WTC11 (cell line): ENCODE measurements around the gene SETMAR. TPM values are rescaled to one million over a fixed set of nuclear protein-coding genes. Genes with fewer than 3 reads are reported as not detected.

Source experiments
- ATAC-seq: fragments of 200-7000 bp; cut with Tn5 transposase; 2 replicates; pipeline ENCODE4 v1.10.0; 2021; ENCODE audit warnings: mild to moderate bottlenecking, moderate library complexity
- CTCF ChIA-PET: fragments of 300-600 bp; sonication (Branson Sonifier 250); formaldehyde crosslinking; loops from one replicate; lab custom pipeline; 2021; ENCODE audit warnings: antibody characterized with exemption; lab: Charles Lee
- POLR2A ChIA-PET: fragments of 350-600 bp; sonication (Branson Sonifier 250); formaldehyde crosslinking; loops from one replicate; lab custom pipeline; 2021; ENCODE audit warnings: antibody characterized with exemption; lab: Charles Lee
- DNase-seq: peaks from one replicate; pipeline ENCODE4 v3.0.0; 2021; ENCODE audit warnings: low spot score
- H3K27ac Mint-ChIP-seq: 2 replicates; pipeline ENCODE4 v1.8.0; 2021; ENCODE audit warnings: mixed read lengths
- H3K27me3 Mint-ChIP-seq: 2 replicates; pipeline ENCODE4 v1.8.0; 2021; ENCODE audit warnings: low read depth, mild to moderate bottlenecking, moderate library complexity, mixed read lengths
- H3K36me3 Mint-ChIP-seq: 2 replicates; pipeline ENCODE4 v1.8.0; 2021; ENCODE audit warnings: mixed read lengths
- H3K4me1 Mint-ChIP-seq: 2 replicates; pipeline ENCODE4 v1.8.0; 2022; ENCODE audit warnings: mixed read lengths
- H3K4me3 Mint-ChIP-seq: 2 replicates; pipeline ENCODE4 v1.8.0; 2021; ENCODE audit warnings: mild to moderate bottlenecking, moderate library complexity, mixed read lengths
- H3K9me3 Mint-ChIP-seq: 2 replicates; pipeline ENCODE4 v1.8.0; 2021; ENCODE audit warnings: mixed read lengths
- FOXK1 ChIP-seq: sonication (generic); formaldehyde crosslinking; IDR thresholded peaks from 2 replicates; pipeline ENCODE4 v1.8.0; 2022; ENCODE audit warnings: mild to moderate bottlenecking, moderate library complexity, missing genetic modification reagents
- FOXP1 ChIP-seq: sonication (generic); formaldehyde crosslinking; IDR thresholded peaks from 2 replicates; pipeline ENCODE4 v1.8.0; 2022; ENCODE audit warnings: missing genetic modification reagents, mild to moderate bottlenecking, moderate library complexity, borderline replicate concordance
- JAZF1 ChIP-seq: fragments of 250-450 bp; sonication (Bioruptor Pico); IDR thresholded peaks from 2 replicates; pipeline ENCODE4 v1.9.0; 2021; ENCODE audit warnings: moderate library complexity, mild to moderate bottlenecking, inconsistent platforms
- JUN ChIP-seq: sonication (generic); formaldehyde crosslinking; IDR thresholded peaks from 2 replicates; pipeline ENCODE4 v1.8.0; 2023; ENCODE audit warnings: mild to moderate bottlenecking, missing genetic modification reagents
- NFATC4 ChIP-seq: fragments of 250-450 bp; sonication (Bioruptor Pico); IDR thresholded peaks from 2 replicates; pipeline ENCODE4 v1.9.0; 2021; ENCODE audit warnings: mild to moderate bottlenecking
- NR3C1 ChIP-seq: sonication (generic); formaldehyde crosslinking; conservative IDR thresholded peaks from 2 replicates; pipeline ENCODE4 v1.8.1; 2023; ENCODE audit warnings: low read depth, mild to moderate bottlenecking, missing genetic modification reagents
- SMAD3 ChIP-seq: sonication (generic); formaldehyde crosslinking; IDR thresholded peaks from 2 replicates; pipeline ENCODE4 v1.8.0; 2022; ENCODE audit warnings: missing genetic modification reagents, mild to moderate bottlenecking, borderline replicate concordance
- total RNA-seq: library from RNA; stranded (reverse); gene quantifications from 3 replicates; pipeline ENCODE4 v1.2.3, GENCODE V29; 2021
- TF ChIP-seq, protein P1 (sequence below): sonication (generic); formaldehyde crosslinking; conservative IDR thresholded peaks from 2 replicates; pipeline ENCODE4 v1.8.1; 2023; ENCODE audit warnings: mild to moderate bottlenecking, low read depth, missing genetic modification reagents, moderate library complexity
- TF ChIP-seq, protein P2 (sequence below): sonication (generic); formaldehyde crosslinking; IDR thresholded peaks from 2 replicates; pipeline ENCODE4 v1.8.0; 2023; ENCODE audit warnings: missing genetic modification reagents, mild to moderate bottlenecking, borderline replicate concordance
- TF ChIP-seq, protein P3 (sequence below): sonication (generic); formaldehyde crosslinking; IDR thresholded peaks from 2 replicates; pipeline ENCODE4 v1.8.1; 2023; ENCODE audit warnings: mild to moderate bottlenecking, missing genetic modification reagents, moderate library complexity
- TF ChIP-seq, protein P4 (sequence below): sonication (generic); formaldehyde crosslinking; IDR thresholded peaks from 2 replicates; pipeline ENCODE4 v1.8.1; 2022; ENCODE audit warnings: mild to moderate bottlenecking, moderate library complexity, missing genetic modification reagents
- TF ChIP-seq, protein P5 (sequence below): sonication (generic); formaldehyde crosslinking; IDR thresholded peaks from 2 replicates; pipeline ENCODE4 v1.8.0; 2022; ENCODE audit warnings: mild to moderate bottlenecking, missing genetic modification reagents
- TF ChIP-seq, protein P6 (sequence below): sonication (generic); formaldehyde crosslinking; IDR thresholded peaks from 2 replicates; pipeline ENCODE4 v1.8.1; 2022; ENCODE audit warnings: low read depth, mild to moderate bottlenecking, moderate library complexity, missing genetic modification reagents, borderline replicate concordance
- TF ChIP-seq, protein P7 (sequence below): fragments of 250-450 bp; sonication (Bioruptor Pico); IDR thresholded peaks from 2 replicates; pipeline ENCODE4 v2.1.2; 2022; ENCODE audit warnings: mild to moderate bottlenecking, moderate library complexity
- TF ChIP-seq, protein P8 (sequence below): sonication (generic); formaldehyde crosslinking; IDR thresholded peaks from 2 replicates; pipeline ENCODE4 v1.8.0; 2023; ENCODE audit warnings: missing genetic modification reagents
- TF ChIP-seq, protein P9 (sequence below): sonication (generic); formaldehyde crosslinking; IDR thresholded peaks from 2 replicates; pipeline ENCODE4 v1.8.0; 2022; ENCODE audit warnings: missing genetic modification reagents
- TF ChIP-seq, protein P10 (sequence below): sonication (generic); formaldehyde crosslinking; IDR thresholded peaks from 2 replicates; pipeline ENCODE4 v1.8.0; 2022; ENCODE audit warnings: mild to moderate bottlenecking, missing genetic modification reagents

The SETMAR gene
- total RNA-seq, 1 experiment from 2014 or later, result 11.6 TPM

DNA sequence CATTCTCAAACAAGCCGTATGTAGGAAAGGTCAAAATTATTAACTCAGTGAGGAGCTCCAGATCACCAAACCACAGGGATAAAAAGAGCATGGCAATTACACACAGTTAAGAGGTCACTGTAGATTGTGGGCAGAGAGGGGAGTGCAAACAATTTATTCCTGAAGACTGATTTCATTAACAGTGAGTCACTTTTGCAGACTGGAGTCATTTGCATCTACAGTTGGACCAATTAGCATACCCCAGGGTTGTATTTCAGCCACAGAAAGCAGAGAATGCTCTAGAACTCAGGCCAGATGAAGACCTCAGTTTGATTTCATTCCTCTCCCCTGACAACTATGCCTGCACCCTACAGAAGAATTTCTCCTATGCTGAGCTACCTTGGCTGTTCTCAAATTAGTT, 40.1 kb downstream of the SETMAR start:
- ChIA-PET CTCF (interaction anchor here (1.2 kb wide), 1 partner anchor 7 kb away, joined by 4 read pairs; no protein-coding TSS in a partner anchor), POLR2A (no interaction called here)
- Mint-ChIP-seq H3K4me3 (no peak overlapping the region), H3K9me3 (no peaks in the 10 kb centered on the region), H3K4me1 (peaks cover 12% of the 10 kb centered on the region), H3K27me3 (no peaks in the 10 kb centered on the region; the same call in 1 of the 2 replicates), H3K27ac (peak overlapping the region; percentile 73), H3K36me3 (no peaks in the 10 kb centered on the region)
- DNase-seq, result no peak
- ATAC-seq, result peak; percentile 34
- TF ChIP-seq, protein P1, sequence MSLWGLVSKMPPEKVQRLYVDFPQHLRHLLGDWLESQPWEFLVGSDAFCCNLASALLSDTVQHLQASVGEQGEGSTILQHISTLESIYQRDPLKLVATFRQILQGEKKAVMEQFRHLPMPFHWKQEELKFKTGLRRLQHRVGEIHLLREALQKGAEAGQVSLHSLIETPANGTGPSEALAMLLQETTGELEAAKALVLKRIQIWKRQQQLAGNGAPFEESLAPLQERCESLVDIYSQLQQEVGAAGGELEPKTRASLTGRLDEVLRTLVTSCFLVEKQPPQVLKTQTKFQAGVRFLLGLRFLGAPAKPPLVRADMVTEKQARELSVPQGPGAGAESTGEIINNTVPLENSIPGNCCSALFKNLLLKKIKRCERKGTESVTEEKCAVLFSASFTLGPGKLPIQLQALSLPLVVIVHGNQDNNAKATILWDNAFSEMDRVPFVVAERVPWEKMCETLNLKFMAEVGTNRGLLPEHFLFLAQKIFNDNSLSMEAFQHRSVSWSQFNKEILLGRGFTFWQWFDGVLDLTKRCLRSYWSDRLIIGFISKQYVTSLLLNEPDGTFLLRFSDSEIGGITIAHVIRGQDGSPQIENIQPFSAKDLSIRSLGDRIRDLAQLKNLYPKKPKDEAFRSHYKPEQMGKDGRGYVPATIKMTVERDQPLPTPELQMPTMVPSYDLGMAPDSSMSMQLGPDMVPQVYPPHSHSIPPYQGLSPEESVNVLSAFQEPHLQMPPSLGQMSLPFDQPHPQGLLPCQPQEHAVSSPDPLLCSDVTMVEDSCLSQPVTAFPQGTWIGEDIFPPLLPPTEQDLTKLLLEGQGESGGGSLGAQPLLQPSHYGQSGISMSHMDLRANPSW, result no peak
- TF ChIP-seq, protein P2, sequence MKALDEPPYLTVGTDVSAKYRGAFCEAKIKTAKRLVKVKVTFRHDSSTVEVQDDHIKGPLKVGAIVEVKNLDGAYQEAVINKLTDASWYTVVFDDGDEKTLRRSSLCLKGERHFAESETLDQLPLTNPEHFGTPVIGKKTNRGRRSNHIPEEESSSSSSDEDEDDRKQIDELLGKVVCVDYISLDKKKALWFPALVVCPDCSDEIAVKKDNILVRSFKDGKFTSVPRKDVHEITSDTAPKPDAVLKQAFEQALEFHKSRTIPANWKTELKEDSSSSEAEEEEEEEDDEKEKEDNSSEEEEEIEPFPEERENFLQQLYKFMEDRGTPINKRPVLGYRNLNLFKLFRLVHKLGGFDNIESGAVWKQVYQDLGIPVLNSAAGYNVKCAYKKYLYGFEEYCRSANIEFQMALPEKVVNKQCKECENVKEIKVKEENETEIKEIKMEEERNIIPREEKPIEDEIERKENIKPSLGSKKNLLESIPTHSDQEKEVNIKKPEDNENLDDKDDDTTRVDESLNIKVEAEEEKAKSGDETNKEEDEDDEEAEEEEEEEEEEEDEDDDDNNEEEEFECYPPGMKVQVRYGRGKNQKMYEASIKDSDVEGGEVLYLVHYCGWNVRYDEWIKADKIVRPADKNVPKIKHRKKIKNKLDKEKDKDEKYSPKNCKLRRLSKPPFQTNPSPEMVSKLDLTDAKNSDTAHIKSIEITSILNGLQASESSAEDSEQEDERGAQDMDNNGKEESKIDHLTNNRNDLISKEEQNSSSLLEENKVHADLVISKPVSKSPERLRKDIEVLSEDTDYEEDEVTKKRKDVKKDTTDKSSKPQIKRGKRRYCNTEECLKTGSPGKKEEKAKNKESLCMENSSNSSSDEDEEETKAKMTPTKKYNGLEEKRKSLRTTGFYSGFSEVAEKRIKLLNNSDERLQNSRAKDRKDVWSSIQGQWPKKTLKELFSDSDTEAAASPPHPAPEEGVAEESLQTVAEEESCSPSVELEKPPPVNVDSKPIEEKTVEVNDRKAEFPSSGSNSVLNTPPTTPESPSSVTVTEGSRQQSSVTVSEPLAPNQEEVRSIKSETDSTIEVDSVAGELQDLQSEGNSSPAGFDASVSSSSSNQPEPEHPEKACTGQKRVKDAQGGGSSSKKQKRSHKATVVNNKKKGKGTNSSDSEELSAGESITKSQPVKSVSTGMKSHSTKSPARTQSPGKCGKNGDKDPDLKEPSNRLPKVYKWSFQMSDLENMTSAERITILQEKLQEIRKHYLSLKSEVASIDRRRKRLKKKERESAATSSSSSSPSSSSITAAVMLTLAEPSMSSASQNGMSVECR (CRISPR knock-in tag), result no peak
- TF ChIP-seq JAZF1 (CRISPR knock-in tag) (no peak), NFATC4 (CRISPR knock-in tag) (no peak), JUN (CRISPR knock-in tag) (no peak), SMAD3 (CRISPR knock-in tag) (no peak), FOXP1 (CRISPR knock-in tag) (no peak), NR3C1 (no peak), FOXK1 (CRISPR knock-in tag) (no peak)
- TF ChIP-seq, protein P3, sequence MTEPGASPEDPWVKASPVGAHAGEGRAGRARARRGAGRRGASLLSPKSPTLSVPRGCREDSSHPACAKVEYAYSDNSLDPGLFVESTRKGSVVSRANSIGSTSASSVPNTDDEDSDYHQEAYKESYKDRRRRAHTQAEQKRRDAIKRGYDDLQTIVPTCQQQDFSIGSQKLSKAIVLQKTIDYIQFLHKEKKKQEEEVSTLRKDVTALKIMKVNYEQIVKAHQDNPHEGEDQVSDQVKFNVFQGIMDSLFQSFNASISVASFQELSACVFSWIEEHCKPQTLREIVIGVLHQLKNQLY (CRISPR knock-in tag), result no peak
- TF ChIP-seq, protein P4, sequence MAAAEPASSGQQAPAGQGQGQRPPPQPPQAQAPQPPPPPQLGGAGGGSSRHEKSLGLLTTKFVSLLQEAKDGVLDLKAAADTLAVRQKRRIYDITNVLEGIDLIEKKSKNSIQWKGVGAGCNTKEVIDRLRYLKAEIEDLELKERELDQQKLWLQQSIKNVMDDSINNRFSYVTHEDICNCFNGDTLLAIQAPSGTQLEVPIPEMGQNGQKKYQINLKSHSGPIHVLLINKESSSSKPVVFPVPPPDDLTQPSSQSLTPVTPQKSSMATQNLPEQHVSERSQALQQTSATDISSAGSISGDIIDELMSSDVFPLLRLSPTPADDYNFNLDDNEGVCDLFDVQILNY (CRISPR knock-in tag), result no peak
- TF ChIP-seq, protein P5, sequence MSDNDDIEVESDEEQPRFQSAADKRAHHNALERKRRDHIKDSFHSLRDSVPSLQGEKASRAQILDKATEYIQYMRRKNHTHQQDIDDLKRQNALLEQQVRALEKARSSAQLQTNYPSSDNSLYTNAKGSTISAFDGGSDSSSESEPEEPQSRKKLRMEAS (CRISPR knock-in tag), result no peak
- TF ChIP-seq, protein P6, sequence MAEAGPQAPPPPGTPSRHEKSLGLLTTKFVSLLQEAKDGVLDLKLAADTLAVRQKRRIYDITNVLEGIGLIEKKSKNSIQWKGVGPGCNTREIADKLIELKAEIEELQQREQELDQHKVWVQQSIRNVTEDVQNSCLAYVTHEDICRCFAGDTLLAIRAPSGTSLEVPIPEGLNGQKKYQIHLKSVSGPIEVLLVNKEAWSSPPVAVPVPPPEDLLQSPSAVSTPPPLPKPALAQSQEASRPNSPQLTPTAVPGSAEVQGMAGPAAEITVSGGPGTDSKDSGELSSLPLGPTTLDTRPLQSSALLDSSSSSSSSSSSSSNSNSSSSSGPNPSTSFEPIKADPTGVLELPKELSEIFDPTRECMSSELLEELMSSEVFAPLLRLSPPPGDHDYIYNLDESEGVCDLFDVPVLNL (CRISPR knock-in tag), result no peak
- TF ChIP-seq, protein P7, sequence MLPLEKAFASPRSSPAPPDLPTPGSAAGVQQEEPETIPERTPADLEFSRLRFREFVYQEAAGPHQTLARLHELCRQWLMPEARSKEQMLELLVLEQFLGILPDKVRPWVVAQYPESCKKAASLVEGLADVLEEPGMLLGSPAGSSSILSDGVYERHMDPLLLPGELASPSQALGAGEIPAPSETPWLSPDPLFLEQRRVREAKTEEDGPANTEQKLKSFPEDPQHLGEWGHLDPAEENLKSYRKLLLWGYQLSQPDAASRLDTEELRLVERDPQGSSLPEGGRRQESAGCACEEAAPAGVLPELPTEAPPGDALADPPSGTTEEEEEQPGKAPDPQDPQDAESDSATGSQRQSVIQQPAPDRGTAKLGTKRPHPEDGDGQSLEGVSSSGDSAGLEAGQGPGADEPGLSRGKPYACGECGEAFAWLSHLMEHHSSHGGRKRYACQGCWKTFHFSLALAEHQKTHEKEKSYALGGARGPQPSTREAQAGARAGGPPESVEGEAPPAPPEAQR, result no peak
- TF ChIP-seq, protein P8, sequence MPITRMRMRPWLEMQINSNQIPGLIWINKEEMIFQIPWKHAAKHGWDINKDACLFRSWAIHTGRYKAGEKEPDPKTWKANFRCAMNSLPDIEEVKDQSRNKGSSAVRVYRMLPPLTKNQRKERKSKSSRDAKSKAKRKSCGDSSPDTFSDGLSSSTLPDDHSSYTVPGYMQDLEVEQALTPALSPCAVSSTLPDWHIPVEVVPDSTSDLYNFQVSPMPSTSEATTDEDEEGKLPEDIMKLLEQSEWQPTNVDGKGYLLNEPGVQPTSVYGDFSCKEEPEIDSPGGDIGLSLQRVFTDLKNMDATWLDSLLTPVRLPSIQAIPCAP, result no peak
- TF ChIP-seq, protein P9, sequence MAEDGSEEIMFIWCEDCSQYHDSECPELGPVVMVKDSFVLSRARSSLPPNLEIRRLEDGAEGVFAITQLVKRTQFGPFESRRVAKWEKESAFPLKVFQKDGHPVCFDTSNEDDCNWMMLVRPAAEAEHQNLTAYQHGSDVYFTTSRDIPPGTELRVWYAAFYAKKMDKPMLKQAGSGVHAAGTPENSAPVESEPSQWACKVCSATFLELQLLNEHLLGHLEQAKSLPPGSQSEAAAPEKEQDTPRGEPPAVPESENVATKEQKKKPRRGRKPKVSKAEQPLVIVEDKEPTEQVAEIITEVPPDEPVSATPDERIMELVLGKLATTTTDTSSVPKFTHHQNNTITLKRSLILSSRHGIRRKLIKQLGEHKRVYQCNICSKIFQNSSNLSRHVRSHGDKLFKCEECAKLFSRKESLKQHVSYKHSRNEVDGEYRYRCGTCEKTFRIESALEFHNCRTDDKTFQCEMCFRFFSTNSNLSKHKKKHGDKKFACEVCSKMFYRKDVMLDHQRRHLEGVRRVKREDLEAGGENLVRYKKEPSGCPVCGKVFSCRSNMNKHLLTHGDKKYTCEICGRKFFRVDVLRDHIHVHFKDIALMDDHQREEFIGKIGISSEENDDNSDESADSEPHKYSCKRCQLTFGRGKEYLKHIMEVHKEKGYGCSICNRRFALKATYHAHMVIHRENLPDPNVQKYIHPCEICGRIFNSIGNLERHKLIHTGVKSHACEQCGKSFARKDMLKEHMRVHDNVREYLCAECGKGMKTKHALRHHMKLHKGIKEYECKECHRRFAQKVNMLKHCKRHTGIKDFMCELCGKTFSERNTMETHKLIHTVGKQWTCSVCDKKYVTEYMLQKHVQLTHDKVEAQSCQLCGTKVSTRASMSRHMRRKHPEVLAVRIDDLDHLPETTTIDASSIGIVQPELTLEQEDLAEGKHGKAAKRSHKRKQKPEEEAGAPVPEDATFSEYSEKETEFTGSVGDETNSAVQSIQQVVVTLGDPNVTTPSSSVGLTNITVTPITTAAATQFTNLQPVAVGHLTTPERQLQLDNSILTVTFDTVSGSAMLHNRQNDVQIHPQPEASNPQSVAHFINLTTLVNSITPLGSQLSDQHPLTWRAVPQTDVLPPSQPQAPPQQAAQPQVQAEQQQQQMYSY, result no peak
- TF ChIP-seq, protein P10, sequence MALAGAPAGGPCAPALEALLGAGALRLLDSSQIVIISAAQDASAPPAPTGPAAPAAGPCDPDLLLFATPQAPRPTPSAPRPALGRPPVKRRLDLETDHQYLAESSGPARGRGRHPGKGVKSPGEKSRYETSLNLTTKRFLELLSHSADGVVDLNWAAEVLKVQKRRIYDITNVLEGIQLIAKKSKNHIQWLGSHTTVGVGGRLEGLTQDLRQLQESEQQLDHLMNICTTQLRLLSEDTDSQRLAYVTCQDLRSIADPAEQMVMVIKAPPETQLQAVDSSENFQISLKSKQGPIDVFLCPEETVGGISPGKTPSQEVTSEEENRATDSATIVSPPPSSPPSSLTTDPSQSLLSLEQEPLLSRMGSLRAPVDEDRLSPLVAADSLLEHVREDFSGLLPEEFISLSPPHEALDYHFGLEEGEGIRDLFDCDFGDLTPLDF (CRISPR knock-in tag), result no peak
